HepG2 (cell line): ENCODE data around the gene GCLM. TPM values are rescaled to one million over a fixed set of nuclear protein-coding genes. Genes with fewer than 3 reads are reported as not detected.

ENCODE experiments used
- ARID2 ChIP-seq: sonication (generic); formaldehyde crosslinking; IDR thresholded peaks from 2 replicates; pipeline ENCODE4 v1.8.1; 2022; ENCODE audit warnings: mild to moderate bottlenecking, missing genetic modification reagents, borderline replicate concordance
- GATAD2A ChIP-seq: IDR thresholded peaks from 2 replicates; pipeline ENCODE4 v1.6.1; 2016
- IRF2 ChIP-seq: IDR thresholded peaks from 2 replicates; pipeline ENCODE4 v1.6.1; 2018; ENCODE audit warnings: missing genetic modification reagents, missing compliant biosample characterization
- KDM5A ChIP-seq: fragments of 200-600 bp; sonication (generic); IDR thresholded peaks from 2 replicates; pipeline ENCODE4 v1.7.0; 2018; ENCODE audit warnings: antibody characterized with exemption, mild to moderate bottlenecking, low read length, borderline replicate concordance
- LCORL ChIP-seq, 2 experiments: fragments of 450-650 bp in 1 of 2; sonication (generic) in 1 of 2; formaldehyde crosslinking in 1 of 2; IDR thresholded peaks; 2 replicates each; pipeline versions ENCODE4 v1.5.0 to v1.6.1; 2017 to 2020; ENCODE audit warnings: antibody characterized with exemption in 1 of 2, missing genetic modification reagents in 1 of 2
- MAFG ChIP-seq: sonication (generic); formaldehyde crosslinking; IDR thresholded peaks from 2 replicates; pipeline ENCODE4 v1.5.1; 2020; ENCODE audit warnings: mild to moderate bottlenecking, missing genetic modification reagents
- NCOA2 ChIP-seq: sonication (generic); formaldehyde crosslinking; IDR thresholded peaks from 2 replicates; pipeline ENCODE4 v1.8.0; 2022; ENCODE audit warnings: inconsistent platforms
- SMAD9 ChIP-seq: sonication (generic); formaldehyde crosslinking; IDR thresholded peaks from 2 replicates; pipeline ENCODE4 v1.5.1; 2020; ENCODE audit warnings: mild to moderate bottlenecking, missing genetic modification reagents
- SMARCC2 ChIP-seq: fragments of 450-650 bp; IDR thresholded peaks from 2 replicates; pipeline ENCODE4 v1.6.1; 2017; ENCODE audit warnings: antibody characterized with exemption, mild to moderate bottlenecking
- TARDBP ChIP-seq: sonication (generic); formaldehyde crosslinking; IDR thresholded peaks from 2 replicates; pipeline ENCODE4 v1.8.0; 2022; ENCODE audit warnings: mild to moderate bottlenecking, missing genetic modification reagents
- WIZ ChIP-seq: sonication (generic); formaldehyde crosslinking; IDR thresholded peaks from 2 replicates; pipeline ENCODE4 v1.5.1; 2020; ENCODE audit warnings: mild to moderate bottlenecking, missing genetic modification reagents
- ZFP41 ChIP-seq: sonication (generic); formaldehyde crosslinking; IDR thresholded peaks from 2 replicates; pipeline ENCODE4 v1.4.0; 2020; ENCODE audit warnings: mild to moderate bottlenecking, missing genetic modification reagents, borderline replicate concordance
- ZNF24 ChIP-seq: fragments of 450-650 bp; IDR thresholded peaks from 2 replicates; pipeline ENCODE4 v1.6.1; 2017; ENCODE audit warnings: antibody characterized with exemption, mild to moderate bottlenecking
- ZNF263 ChIP-seq: sonication (generic); formaldehyde crosslinking; IDR thresholded peaks from 2 replicates; pipeline ENCODE4 v1.4.0; 2020; ENCODE audit warnings: missing genetic modification reagents
- ZNF563 ChIP-seq: sonication (generic); formaldehyde crosslinking; IDR thresholded peaks from 2 replicates; pipeline ENCODE4 v1.8.0; 2022; ENCODE audit warnings: mild to moderate bottlenecking, moderate library complexity, missing genetic modification reagents
- ZNF75D ChIP-seq: sonication (generic); formaldehyde crosslinking; IDR thresholded peaks from 2 replicates; pipeline ENCODE4 v1.8.1; 2023; ENCODE audit warnings: missing genetic modification reagents, mild to moderate bottlenecking, borderline replicate concordance
- polyA plus RNA-seq, 8 experiments: library from polyadenylated mRNA; depleted of rRNA in 3 of 8; stranded (reverse) in 7 of 8; unstranded in 1 of 8; fragments of >200 nt; fragmentation: Illumina TruSeq in 4 of 8; extraction: Trizol in 4 of 8; gene quantifications; 2 replicates each; pipeline versions ENCODE4 v1.2.1 to v1.2.3, GENCODE V29; 2011 to 2016; ENCODE audit warnings: low read depth in 4 of 8, missing spikeins in 1 of 8, mixed read lengths in 1 of 8; ENCODE audit not compliant: insufficient read depth in 1 of 8
- total RNA-seq, 5 experiments: library from RNA; depleted of rRNA; stranded (reverse); fragments of >200 nt; fragmentation: Illumina TruSeq; extraction: Trizol; gene quantifications; 2 replicates each; pipeline ENCODE4 v1.2.3, GENCODE V29; 2016; ENCODE audit warnings: low read depth in 1 of 5
- TF ChIP-seq, protein P1 (sequence below): IDR thresholded peaks from 2 replicates; pipeline ENCODE4 v1.6.1; 2016; ENCODE audit warnings: missing compliant biosample characterization, missing genetic modification reagents, borderline replicate concordance
- TF ChIP-seq, protein P2 (sequence below): sonication (generic); formaldehyde crosslinking; IDR thresholded peaks from 2 replicates; pipeline ENCODE4 v1.5.0; 2020; ENCODE audit warnings: missing genetic modification reagents, mild to moderate bottlenecking, borderline replicate concordance
- TF ChIP-seq, protein P3 (sequence below): sonication (generic); formaldehyde crosslinking; IDR thresholded peaks from 2 replicates; pipeline ENCODE4 v1.4.0; 2020; ENCODE audit warnings: low read depth, mild to moderate bottlenecking, missing genetic modification reagents
- TF ChIP-seq, protein P4 (sequence below): IDR thresholded peaks from 2 replicates; pipeline ENCODE4 v1.6.1; 2016
- TF ChIP-seq, protein P5 (sequence below): IDR thresholded peaks from 2 replicates; pipeline ENCODE4 v1.6.1; 2016; ENCODE audit warnings: low read depth, borderline replicate concordance

GCLM gene
- total and polyA plus RNA-seq, 2 of the 13 experiments (the other 11 are each of a cell fraction or from before 2014, with no cell fraction given): 8.7 to 29.9 TPM

DNA sequence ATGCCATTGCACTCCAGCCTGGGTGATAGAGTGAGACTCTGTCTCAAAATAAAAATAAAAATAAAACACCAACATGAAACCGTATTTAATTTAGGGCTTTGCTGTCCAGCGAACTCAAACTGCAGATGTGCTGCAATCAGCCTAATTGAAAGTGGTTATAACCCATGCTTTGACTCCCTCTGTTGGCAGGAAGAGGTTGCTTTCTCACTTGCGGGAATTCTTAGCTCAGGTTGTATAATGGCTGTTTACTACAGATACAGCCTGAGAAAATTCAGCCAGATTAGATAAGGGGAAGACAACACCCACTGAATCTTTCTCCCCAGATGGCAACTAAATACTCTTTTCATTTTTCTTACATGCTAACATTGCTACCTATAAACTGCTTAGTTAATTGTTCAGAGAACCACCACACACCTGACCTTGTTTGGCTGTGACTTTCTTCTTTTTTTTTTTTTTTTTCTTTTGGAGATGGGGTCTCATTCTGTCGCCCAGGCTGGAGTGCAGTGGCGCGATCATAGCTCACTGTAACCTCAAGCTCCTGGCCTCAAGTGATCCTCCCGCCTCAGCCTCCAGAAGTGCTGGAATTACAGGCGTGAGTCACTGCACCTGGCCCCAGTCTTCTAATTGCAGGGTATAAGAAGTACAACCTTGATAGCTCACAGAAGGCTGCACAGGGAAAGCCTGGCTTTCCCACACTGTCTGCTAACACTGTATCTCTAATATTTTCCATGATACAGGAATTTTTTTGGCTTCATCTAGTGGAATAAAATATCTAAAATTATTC lies 64.8 kb downstream of the GCLM start (continued):
- TF ChIP-seq, protein P1, sequence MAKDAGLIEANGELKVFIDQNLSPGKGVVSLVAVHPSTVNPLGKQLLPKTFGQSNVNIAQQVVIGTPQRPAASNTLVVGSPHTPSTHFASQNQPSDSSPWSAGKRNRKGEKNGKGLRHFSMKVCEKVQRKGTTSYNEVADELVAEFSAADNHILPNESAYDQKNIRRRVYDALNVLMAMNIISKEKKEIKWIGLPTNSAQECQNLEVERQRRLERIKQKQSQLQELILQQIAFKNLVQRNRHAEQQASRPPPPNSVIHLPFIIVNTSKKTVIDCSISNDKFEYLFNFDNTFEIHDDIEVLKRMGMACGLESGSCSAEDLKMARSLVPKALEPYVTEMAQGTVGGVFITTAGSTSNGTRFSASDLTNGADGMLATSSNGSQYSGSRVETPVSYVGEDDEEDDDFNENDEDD (CRISPR knock-in tag): no peak
- TF ChIP-seq NCOA2 (CRISPR knock-in tag) (peak; percentile 20; the same call in 1 of the 2 replicates), KDM5A (no peak), ZNF75D (CRISPR knock-in tag) (no peak), MAFG (CRISPR knock-in tag) (no peak), TARDBP (CRISPR knock-in tag) (no peak), LCORL (IDR thresholded peaks at IDR 0.05) (0 out of 2 replicates have a peak, but pooled peaks have one; percentile 45), LCORL (CRISPR knock-in tag; IDR thresholded peaks at IDR 0.05) (no peak), ZFP41 (CRISPR knock-in tag) (no peak), GATAD2A (peak; percentile 50), IRF2 (peak; percentile 50; the same call in 1 of the 2 replicates), SMAD9 (CRISPR knock-in tag) (no peak), WIZ (CRISPR knock-in tag) (no peak), ZNF563 (CRISPR knock-in tag) (no peak), ZNF24 (no peak), SMARCC2 (no peak), ARID2 (CRISPR knock-in tag) (no peak), ZNF263 (CRISPR knock-in tag) (no peak)
- TF ChIP-seq, protein P2, sequence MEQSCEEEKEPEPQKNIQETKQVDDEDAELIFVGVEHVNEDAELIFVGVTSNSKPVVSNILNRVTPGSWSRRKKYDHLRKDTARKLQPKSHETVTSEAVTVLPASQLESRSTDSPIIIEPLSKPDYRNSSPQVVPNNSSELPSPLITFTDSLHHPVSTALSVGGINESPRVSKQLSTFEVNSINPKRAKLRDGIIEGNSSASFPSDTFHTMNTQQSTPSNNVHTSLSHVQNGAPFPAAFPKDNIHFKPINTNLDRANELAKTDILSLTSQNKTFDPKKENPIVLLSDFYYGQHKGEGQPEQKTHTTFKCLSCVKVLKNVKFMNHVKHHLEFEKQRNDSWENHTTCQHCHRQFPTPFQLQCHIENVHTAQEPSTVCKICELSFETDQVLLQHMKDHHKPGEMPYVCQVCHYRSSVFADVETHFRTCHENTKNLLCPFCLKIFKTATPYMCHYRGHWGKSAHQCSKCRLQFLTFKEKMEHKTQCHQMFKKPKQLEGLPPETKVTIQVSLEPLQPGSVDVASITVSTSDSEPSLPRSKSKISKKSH (CRISPR knock-in tag): no peak
- TF ChIP-seq, protein P3, sequence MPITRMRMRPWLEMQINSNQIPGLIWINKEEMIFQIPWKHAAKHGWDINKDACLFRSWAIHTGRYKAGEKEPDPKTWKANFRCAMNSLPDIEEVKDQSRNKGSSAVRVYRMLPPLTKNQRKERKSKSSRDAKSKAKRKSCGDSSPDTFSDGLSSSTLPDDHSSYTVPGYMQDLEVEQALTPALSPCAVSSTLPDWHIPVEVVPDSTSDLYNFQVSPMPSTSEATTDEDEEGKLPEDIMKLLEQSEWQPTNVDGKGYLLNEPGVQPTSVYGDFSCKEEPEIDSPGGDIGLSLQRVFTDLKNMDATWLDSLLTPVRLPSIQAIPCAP (CRISPR knock-in tag): no peak
- TF ChIP-seq, protein P4, sequence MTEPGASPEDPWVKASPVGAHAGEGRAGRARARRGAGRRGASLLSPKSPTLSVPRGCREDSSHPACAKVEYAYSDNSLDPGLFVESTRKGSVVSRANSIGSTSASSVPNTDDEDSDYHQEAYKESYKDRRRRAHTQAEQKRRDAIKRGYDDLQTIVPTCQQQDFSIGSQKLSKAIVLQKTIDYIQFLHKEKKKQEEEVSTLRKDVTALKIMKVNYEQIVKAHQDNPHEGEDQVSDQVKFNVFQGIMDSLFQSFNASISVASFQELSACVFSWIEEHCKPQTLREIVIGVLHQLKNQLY (CRISPR knock-in tag): no peak
- TF ChIP-seq, protein P5, sequence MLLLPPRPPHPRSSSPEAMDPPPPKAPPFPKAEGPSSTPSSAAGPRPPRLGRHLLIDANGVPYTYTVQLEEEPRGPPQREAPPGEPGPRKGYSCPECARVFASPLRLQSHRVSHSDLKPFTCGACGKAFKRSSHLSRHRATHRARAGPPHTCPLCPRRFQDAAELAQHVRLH (CRISPR knock-in tag): no peak
